Endothelial cell (in vitro differentiated cells): ENCODE measurements around the gene ACP1. TPM values are rescaled to one million over a fixed set of nuclear protein-coding genes. Genes with fewer than 3 reads are reported as not detected.

Experiments used
- DNase-seq: peaks from one replicate; pipeline ENCODE4 v3.0.0; 2021; ENCODE audit warnings: low spot score
- H3K27ac Mint-ChIP-seq: one replicate; pipeline ENCODE4 v1.8.0; 2021; ENCODE audit warnings: mixed read lengths, inconsistent platforms; ENCODE audit not compliant: unreplicated experiment
- H3K27me3 Mint-ChIP-seq: one replicate; pipeline ENCODE4 v1.8.0; 2021; ENCODE audit warnings: mild to moderate bottlenecking, moderate library complexity, mixed read lengths, inconsistent platforms; ENCODE audit not compliant: unreplicated experiment
- H3K36me3 Mint-ChIP-seq: one replicate; pipeline ENCODE4 v1.8.0; 2021; ENCODE audit warnings: mild to moderate bottlenecking, low read depth, mixed read lengths, inconsistent platforms; ENCODE audit not compliant: unreplicated experiment
- H3K4me1 Mint-ChIP-seq: one replicate; pipeline ENCODE4 v1.8.0; 2021; ENCODE audit warnings: mild to moderate bottlenecking, mixed read lengths, inconsistent platforms; ENCODE audit not compliant: unreplicated experiment
- H3K4me3 Mint-ChIP-seq: one replicate; pipeline ENCODE4 v1.8.0; 2021; ENCODE audit warnings: mild to moderate bottlenecking, mixed read lengths, inconsistent platforms; ENCODE audit not compliant: unreplicated experiment
- H3K9me3 Mint-ChIP-seq: one replicate; pipeline ENCODE4 v1.8.0; 2021; ENCODE audit warnings: mixed read lengths, inconsistent platforms; ENCODE audit not compliant: unreplicated experiment
- total RNA-seq: library from RNA; stranded (reverse); fragmentation: NEBNext Ultra II Directional; extraction: Animal tissue kit (Norgen Biotek cat#: 25700); gene quantifications from one replicate; pipeline ENCODE4 v1.2.1, GENCODE V29; 2021; ENCODE audit not compliant: unreplicated experiment
- TF ChIP-seq, protein P1 (sequence below): fragments of 200-600 bp; sonication (generic); IDR thresholded peaks from one replicate; pipeline ENCODE4 v1.5.0; 2021; ENCODE audit warnings: antibody characterized with exemption; ENCODE audit not compliant: unreplicated experiment

Gene ACP1
- total RNA-seq, 1 donor from 2014 or later, result 104 TPM

DNA sequence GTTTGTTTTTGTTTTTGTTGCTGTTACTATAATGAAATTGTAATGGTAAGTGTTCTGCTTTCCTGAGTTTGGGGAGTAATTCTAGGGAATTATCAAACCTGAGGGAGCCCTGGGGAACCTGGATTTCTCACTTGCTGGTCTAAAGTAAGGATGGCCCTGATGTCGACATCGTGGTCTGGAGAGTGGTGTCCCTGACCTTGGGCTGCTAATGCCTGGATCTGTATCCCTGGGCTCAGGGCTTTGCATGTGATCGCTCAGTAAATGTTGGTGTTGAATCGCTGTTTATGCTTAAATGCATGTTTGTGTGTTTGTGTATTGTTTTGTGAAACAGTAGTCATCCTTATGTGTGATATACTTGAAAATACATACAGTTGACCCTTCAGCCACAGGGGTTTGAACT, 6.1 kb downstream of the ACP1 start:
- DNase-seq, result no peak
- H3K36me3 Mint-ChIP-seq, result no peaks in the 10 kb centered on the region
- H3K27me3 Mint-ChIP-seq, result peaks cover 2% of the 10 kb centered on the region
- no peaks in the 10 kb centered on the region for H3K9me3 Mint-ChIP-seq
- no peak overlapping the region for H3K4me3 Mint-ChIP-seq
- no peak overlapping the region for H3K27ac Mint-ChIP-seq
- TF ChIP-seq, protein P1, sequence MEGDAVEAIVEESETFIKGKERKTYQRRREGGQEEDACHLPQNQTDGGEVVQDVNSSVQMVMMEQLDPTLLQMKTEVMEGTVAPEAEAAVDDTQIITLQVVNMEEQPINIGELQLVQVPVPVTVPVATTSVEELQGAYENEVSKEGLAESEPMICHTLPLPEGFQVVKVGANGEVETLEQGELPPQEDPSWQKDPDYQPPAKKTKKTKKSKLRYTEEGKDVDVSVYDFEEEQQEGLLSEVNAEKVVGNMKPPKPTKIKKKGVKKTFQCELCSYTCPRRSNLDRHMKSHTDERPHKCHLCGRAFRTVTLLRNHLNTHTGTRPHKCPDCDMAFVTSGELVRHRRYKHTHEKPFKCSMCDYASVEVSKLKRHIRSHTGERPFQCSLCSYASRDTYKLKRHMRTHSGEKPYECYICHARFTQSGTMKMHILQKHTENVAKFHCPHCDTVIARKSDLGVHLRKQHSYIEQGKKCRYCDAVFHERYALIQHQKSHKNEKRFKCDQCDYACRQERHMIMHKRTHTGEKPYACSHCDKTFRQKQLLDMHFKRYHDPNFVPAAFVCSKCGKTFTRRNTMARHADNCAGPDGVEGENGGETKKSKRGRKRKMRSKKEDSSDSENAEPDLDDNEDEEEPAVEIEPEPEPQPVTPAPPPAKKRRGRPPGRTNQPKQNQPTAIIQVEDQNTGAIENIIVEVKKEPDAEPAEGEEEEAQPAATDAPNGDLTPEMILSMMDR, result no peak
- H3K4me1 Mint-ChIP-seq, result peaks cover 19% of the 10 kb centered on the region

DNA sequence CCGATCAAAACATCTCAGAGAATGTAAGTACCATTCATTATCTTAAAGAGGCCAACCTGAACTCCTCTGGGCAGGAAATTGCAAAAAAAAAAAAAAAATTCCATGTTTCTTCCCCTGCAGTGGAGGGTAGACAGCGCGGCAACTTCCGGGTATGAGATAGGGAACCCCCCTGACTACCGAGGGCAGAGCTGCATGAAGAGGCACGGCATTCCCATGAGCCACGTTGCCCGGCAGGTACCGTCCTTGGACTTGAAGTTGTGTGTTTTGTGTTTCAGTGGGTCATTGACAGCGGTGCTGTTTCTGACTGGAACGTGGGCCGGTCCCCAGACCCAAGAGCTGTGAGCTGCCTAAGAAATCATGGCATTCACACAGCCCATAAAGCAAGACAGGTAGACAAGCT, 7.2 kb downstream of the ACP1 start:
- TF ChIP-seq, protein P1, result no peak
- H3K4me1 Mint-ChIP-seq, result peaks cover 19% of the 10 kb centered on the region
- no peaks in the 10 kb centered on the region for H3K36me3 Mint-ChIP-seq
- H3K9me3 Mint-ChIP-seq, result no peaks in the 10 kb centered on the region
- no peak overlapping the region for H3K4me3 Mint-ChIP-seq
- DNase-seq, result no peak
- H3K27me3 Mint-ChIP-seq, result peaks cover 2% of the 10 kb centered on the region
- no peak overlapping the region for H3K27ac Mint-ChIP-seq

DNA sequence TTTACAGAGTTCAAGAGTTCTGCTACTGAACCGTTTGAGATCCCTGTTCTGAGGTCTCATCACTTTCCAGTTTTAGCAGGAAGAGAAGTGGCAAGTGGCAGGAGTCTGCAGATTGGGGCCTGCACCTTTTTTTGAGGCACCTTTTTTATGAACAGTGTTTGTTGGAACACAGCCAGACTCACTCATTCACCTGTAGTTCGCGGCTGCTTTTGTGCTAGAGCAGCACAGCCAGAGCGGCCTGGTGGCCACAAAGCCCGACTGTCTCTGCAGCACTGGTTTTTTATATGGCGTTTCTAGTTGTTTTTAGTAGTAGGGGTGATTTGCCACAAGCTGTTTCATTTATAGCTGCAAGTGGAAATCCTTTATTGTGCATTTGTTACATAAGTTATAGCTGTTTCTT, 8.6 kb downstream of the ACP1 start:
- DNase-seq, result no peak
- peaks cover 13% of the 10 kb centered on the region for H3K36me3 Mint-ChIP-seq
- no peak overlapping the region for H3K4me3 Mint-ChIP-seq
- no peak overlapping the region for H3K27ac Mint-ChIP-seq
- H3K4me1 Mint-ChIP-seq, result peaks cover 19% of the 10 kb centered on the region
- TF ChIP-seq, protein P1, result no peak
- H3K9me3 Mint-ChIP-seq, result no peaks in the 10 kb centered on the region
- peaks cover 2% of the 10 kb centered on the region for H3K27me3 Mint-ChIP-seq

DNA sequence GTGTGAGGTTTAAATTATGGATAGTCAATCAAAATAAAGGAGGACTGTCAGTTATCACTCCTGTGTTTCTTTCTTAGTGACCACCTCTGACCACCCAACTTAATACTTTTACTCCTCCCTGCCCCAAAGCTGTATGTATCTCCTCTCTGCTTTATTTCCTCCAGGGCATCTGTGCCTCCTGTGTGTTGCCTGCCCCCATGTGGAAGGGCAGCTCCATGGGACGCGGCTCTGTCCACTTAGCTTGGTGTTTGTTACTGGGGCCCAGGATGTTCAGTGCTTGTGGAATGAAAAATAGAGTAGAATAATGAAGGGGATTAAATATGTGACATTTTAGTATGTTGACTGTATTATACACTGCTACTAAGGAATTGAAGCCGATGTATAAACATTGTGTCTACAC, 9.8 kb downstream of the ACP1 start:
- Mint-ChIP-seq H3K36me3 (peaks cover 15% of the 10 kb centered on the region), H3K4me1 (peaks cover 12% of the 10 kb centered on the region), H3K4me3 (no peak overlapping the region), H3K27me3 (peaks cover 2% of the 10 kb centered on the region), H3K27ac (no peak overlapping the region), H3K9me3 (no peaks in the 10 kb centered on the region)
- no peak for DNase-seq
- TF ChIP-seq, protein P1, result no peak

DNA sequence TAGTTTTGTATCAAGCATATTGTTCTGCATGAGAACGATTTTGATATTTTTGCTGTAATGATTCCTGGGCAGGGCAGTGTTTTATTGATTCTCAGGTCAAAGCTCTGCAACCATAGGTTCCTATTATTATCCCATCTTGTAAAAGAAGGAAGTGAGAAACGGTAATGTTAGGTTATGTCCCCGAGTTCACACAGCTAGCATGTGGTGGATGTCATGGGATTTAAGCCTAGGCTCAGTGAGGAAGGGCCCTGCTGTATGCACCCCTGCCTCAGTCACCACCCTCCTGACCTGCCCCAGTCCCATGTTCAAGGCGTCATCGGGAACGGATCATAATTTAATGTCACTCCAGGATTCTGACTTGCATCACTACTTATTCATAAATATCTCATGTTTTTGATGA, 10.7 kb downstream of the ACP1 start:
- H3K4me3 Mint-ChIP-seq, result no peak overlapping the region
- H3K9me3 Mint-ChIP-seq, result no peaks in the 10 kb centered on the region
- H3K27me3 Mint-ChIP-seq, result no peaks in the 10 kb centered on the region
- H3K4me1 Mint-ChIP-seq, result peaks cover 6% of the 10 kb centered on the region
- TF ChIP-seq, protein P1, result no peak
- no peak for DNase-seq
- peaks cover 15% of the 10 kb centered on the region for H3K36me3 Mint-ChIP-seq
- no peak overlapping the region for H3K27ac Mint-ChIP-seq
